T-helper 1 cell (primary cell): ENCODE measurements around the gene CYP19A1.
A peak's percentile ranks its signal among the peaks of the same experiment; 100 is the strongest.

ENCODE experiments used
- DNase-seq, 5 donors: peaks; one replicate each; pipeline ENCODE4 v3.0.0-alpha.2; 2012 to 2020
- total RNA-seq, 4 donors: gene quantifications; one replicate each; lab custom pipeline; 2026; lab: John Stamatoyannopoulos, UW

CYP19A1 gene
- total RNA-seq: 0 reads per million in 4 donors

DNA sequence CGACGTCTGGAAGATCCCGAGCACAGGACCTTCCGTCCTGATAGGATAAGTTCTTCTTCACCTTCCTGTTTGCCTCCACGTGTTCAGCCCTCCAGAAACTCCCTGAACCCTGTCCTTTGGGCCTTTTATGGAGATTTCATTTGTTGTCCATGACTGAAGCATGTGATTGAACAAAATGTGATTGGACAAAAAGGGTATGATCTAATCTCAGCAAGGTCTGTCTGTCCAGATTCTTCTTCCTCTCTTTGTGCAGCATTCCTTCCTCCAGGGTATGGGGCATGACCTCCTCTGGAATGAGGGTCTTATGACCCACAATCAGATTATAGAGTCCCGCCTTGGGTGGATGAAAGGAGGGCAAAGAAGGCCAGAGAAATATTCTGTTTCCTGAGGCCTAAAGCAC is at the start of gene CYP19A1:
Gene CYP19A1 (minus strand): TSS at position 101 of the 400 bp plus-strand sequence. CDS start 95,684 bp downstream, outside the sequence.
- no peak for DNase-seq

DNA sequence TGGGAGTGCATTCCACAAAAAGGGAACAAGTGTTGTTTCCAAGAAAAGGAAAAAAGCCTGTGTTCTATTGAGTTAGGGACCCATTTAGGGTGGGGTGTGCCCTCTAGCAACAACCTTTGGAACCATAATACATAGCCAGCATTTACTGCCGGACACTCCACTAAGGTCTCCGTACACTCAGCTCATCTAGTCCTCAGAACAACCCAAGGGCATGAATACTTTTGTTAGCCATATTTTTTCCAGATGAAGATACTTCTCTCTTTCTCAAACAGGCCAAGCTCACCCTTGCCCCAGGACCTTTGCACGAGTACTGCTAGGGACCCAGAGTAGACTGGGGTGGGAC is 49.3 kb upstream of the CYP19A1 start:
- DNase-seq: no peak

DNA sequence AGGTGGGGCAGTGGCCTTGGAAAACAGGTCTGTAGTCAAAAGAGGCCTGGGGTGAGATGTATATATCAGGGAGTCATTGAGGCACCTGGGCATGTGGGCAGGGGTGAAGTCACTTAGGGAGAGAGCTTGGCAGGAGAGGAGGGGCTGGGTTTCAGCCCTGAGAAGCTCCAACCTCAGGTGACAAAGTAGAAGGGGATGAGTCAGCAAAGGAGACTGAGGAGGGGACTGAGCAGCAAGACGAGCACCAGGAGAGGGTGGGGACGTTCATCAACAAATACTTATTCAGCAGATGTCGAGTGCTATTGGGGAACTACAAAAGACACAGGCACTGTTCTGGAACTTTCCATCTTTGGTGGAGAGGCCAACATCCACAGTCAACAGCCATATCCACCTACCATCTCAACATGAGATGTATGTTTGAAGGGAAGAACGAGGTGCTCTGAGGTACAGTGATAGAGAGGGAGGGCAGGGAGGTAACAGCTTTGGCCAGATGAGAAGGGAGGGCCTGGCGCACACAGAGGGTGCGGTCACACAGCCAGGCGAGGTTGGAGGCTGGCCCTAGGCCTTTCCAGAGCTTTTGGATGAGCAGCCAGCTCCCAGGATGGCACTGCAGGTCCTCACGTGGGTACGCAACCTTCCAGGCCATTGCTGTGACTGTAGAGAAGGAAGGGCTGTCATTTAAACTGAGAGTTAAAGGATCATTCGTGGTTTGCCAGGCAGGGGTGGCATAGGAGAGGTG is 48.7 kb upstream of the CYP19A1 start:
- no peak for DNase-seq

DNA sequence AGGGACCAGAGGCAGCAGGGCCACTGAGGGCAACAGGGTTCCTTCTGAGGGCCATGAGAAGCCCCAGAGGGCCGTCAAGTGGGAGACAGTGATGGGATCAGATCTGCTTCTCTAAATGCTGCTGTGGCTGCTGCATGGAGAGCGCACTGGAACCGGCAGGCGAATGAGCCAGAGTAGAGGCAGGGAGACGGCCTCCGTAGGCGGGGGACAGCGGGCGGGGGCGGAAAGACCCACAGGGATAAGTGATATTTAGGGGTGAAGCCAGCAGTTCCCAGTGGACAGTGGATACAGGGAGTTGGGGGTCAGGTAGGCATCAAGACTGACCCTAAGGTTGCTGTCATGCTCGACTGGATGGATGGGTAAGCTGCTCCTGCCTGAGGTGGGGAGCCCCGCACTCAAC is 48.1 kb upstream of the CYP19A1 start:
- DNase-seq: no peak

DNA sequence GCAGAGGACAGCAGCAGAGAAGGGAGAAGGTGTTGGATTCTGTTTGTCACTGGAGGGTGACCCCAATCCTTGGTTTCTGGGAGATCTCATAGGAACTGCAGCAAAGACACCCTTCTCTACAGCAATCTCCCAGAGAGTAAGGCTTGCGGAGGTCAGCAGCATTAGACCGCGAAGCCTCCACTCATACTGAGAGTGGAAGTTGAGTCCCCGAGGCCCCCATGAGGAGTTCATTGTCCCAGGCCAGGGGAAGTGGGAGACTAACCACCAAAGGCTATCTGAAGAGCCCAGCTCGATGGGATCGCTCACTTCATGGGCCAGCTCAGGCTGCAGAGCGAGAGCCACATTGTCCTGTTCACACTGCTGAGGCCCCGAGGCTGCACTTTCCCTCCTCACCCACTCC is 47.6 kb upstream of the CYP19A1 start:
- DNase-seq: no peak

DNA sequence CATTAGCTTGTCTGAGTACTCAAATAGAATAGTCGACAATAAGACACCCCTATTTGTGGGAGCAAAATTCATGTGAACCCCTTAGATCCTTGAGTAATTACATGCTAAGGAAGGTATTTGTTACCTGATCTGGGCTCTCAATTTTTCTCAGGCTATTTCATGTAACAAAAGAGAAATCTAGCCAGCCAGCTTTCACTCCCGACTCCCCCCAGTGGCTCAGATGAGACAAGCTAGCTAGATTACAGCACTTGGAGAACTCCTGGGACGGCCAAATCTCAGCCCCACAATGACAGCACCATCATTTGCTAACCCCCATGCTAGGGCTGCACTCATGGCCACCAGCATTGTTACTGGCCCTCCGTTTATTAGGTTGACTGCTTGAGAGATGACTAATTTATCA is 44.4 kb upstream of the CYP19A1 start:
- no peak for DNase-seq

DNA sequence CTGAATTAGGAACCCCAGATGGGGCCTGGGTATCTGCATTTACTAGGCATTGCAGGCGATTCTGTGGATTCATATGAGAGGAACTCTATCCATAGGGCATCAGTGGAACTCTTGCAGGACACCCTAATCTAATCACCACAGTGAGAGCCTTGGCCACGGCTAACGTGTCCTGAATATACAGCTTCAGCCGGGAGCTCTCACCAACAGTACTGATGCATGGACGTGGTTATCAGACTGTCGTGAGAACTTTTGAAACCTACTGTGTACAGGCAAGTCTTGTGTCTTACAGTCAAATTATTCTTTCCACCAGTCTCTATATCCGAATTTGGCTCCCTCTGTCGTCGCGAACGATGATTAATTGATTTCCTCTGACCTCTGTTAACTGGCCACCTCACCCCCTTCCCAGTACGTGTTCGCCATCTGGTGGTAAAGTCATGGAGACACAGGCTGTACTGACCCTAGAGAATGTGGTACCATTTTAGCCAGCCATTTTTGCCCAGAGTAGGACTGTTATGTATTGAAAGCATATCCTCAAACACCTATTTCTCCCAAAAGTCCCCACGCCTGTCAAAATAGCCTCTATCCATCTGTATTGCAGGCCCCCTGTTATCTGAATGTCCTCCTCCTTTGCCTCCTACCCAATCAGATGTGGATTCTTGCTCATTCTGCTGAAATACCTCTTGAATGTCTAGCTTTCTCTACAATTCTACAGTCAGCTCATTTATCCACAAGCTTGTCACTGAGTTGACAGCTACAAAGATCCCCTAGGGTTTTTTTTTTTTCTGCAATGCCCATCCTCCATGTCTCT is 42.8 kb upstream of the CYP19A1 start:
- peak in 1 of 5 donors; percentile 36 for DNase-seq

DNA sequence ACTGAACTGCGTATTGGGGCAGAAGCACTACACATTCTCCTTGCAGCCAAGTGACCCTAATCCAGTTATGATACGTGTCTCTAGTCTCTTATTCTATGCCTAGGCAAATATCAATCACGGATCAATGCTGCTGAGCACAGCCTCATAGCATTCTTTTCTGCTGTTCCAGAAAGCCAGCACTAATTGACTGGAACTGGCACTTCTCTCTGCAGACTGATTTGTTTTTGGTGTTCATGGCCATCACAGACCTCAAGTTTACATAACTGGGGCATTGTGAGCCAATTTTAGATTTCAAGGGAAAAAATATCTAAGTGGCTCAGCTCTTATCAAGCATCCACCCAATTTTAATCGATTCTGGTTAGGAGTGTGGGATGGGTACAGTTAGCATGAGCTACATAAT is 41.0 kb upstream of the CYP19A1 start:
- no peak for DNase-seq

DNA sequence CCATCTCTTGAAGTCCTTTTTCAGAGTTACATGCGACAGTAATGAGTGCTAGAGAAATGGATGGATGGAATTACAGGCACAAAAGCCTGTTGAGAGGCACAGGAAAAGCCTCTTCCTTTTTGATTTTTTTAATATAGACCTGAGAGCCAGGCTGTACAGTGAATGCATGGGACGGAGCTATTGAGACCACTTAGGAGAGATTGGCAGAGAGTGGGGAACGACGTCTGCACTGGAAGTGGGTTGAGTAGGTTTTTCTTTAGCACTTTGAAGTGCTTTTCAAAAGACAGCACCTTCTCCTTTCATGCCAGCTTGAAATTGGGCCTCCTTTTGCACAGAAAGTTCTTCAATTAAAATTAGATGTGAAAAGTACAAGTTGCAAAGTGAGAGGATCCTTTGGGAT is 40.0 kb upstream of the CYP19A1 start:
- DNase-seq: no peak

DNA sequence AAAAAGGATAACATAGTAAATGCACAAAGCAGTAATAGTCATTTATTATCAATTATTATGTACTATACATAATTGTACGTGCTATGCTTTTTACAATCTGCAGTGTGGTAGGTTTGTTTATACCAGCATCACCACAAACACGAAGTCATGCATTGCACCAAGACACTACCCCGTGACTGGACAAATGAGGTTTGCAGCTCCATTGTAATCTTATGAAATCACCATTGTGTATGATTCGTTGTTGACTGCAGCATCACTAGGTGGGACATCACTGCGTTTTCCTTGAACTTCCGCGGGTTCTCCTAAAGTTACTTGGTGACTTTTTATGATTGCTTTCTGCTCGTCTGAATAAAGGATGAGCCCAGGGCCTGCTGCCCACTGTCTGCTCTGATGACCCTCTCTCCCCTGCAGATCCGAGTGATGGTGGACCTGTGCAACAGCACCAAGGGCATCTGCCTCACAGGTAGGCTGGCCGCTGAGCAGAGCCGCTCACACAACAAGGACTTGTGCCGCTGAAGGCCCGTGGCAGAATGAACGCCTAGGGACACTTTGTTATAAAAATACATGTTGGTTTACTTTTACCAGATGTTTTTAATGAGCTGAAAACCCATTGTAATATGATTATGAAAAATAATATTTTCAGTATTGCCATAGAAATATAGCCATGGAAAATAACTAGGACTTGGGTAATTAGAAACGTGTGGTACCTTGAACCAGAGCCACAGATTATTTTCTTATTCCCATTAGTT is 38.8 kb upstream of the CYP19A1 start:
- no peak for DNase-seq

DNA sequence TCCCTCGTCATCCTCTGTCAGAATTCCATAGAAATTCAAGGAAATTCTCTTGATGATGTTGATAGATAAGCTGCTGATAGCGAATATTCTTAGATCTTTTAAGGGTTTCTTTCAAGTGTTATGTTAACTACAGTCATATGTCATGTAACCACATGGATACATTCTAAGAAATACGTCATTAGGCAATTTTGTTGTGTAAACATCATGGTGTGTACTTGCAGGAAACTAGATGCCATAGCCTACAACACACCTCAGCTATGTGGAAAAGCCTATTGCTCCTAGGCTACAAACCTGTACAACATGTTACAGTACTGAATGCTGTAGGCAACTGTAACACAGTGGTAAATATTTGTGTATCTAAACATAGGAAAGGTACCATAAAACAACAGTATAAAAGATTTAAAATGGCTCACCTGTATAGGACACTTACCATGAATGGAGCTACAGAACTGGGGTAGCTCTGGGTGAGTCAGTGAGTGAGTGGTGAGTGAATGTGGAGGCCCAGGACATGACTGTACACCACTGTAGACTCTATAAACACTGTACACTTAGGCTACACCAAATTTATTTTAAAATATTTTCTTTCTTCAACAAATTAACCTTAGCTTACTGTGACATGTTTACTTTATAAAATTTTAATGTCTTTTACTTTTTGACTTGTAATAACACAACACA is 37.7 kb upstream of the CYP19A1 start:
- DNase-seq: no peak

DNA sequence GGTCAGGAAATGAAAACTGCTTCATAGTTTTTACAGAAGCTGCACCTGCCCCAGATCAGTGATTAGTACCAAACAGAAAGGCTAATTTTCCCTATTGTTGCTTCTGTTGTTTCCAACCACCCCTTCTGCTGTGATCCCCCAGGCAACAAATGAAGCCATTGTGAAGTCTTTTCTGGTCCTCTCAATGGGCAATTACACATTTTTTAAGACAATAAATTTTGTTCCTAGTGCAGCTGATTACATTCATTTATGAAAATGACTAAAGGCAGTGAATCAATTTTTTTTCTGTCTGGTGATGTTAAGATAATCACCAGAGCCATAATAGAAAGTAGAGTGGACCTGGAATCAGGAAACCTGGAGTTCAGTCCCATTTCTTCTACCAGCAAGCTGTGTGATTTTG is 35.7 kb upstream of the CYP19A1 start:
- no peak for DNase-seq

DNA sequence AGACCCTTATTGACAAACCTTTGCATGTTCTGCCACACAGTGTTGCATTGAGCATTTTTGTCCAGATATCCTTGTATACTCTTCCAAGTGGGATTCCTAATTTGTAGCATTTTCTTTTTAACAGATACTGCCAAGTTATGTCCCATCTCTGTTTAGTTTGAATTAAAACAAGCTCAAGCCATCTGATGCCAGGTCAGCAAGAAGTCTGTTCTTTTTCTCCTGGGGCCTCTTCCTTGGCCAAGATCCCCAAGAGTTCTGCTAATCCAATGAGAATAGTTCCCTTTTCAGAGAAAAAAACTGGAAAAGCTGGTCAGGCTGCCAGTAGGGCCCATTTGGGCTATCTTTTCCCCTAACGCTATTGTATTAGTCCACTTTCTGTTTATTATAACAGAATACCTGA is 32.9 kb upstream of the CYP19A1 start:
- DNase-seq: no peak

DNA sequence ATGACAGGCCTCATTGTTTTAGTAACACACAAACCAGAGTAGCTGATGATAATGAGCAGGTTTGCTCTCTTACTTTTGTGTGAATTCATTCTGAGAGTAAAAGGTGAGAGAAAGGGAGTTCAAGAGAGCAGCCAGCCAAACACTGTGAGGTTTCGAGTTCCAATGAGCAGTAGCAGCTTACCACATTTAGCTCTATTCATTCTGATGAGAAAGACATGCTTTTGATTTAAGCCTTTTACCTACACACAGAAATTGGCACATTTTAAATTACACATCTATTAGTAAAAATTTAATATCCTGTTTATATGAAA is 31.0 kb upstream of the CYP19A1 start:
- no peak for DNase-seq

DNA sequence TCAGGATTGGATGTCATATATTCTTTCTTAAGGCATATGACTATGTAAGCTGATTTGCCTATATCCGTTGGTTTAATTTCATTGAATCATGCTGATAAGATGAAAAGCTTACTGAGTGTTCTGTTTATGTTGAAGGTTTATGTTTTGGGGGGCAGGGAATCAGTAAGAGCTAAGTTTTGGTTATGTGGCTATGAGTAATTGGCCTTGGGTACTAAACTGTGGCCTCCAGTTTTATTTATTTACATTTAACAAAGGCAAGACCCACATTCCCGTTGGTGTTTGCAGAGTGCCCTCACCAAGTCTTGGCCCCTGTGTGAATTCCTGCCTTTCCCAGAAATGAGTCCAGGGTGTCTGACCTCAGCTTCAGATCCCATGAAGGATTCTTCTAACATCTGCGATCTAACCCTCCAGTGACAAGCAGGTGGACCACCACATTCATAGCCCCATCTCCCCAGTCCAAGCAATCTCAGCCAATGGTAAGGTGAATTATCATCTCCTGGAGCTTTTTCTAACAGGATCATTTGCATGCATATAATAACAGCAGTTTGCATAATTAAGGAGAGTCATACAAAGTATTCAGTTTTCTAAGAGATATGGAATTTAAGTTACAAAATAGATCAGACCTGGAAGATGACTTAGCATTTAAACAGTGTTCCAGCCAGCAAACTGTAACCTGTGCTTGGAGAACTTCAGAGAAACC is 30.5 kb upstream of the CYP19A1 start:
- DNase-seq: no peak

DNA sequence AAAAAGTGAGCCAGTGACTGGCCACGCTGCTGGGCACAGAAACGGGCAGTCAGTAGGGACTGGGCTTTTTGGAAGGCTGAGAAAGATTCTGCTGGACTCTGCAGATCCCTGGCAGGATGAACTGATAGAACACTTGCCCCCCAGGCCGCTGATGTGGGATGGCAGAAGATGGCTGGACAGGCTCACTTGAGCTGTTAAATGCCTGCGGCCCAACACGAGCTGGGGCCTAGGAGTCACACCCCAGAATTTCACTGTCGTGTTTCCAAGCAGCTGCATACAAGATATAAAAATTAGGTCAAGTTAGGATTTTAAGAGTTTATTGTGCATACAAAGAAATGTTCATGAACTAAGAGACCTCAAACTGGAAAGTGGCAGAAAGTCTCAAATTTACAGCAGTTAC is 29.9 kb upstream of the CYP19A1 start:
- DNase-seq: no peak

DNA sequence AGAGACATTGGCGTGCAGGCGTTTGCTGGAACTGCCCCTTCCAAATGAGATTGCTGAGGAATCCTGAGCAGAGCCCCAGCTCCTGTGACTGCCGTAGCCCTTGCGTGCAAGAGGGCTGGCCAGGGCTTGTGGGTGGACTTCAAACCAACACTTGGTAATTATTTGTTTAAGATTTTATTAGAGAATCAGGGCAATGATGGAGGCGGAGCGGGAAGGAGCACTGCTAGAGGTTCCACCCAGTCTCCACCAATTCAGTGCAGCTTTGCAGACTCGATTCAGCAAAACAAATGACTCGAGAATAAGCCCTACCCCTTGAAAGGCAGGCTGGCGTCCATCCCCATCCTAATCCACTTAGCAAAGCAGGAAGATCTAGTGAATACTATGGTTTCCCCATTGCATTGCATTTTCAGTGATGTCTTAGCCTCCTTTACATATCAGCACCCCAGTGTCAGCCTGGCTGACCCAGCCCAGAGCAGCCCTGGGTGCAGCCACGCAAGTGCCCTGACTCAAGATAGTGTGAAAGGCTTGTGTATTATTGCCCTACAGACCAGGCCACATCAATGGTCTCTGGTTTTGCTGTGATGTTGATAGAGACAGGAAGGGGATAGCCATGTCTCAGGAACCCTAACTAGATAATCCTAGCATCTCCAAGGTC is 29.1 kb upstream of the CYP19A1 start:
- no peak for DNase-seq

DNA sequence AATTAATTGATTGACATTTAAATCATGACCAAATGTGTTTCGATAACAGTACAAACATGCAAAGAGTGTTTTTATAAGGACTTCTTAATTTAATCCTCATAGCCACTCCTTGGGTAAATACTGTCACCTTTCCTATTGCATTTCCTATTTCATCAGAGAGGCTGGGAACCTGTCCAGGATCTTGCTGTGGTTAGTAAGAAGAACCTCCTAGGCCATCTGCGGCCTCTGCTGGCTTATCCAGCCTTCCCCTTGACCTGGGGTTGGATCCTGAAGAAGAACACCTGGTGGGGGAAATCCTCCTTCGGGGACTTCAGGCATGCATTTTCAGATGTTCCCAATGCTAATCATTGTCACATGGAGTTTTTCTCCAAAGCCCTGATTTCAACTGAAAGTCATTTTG is 28.5 kb upstream of the CYP19A1 start:
- no peak for DNase-seq

DNA sequence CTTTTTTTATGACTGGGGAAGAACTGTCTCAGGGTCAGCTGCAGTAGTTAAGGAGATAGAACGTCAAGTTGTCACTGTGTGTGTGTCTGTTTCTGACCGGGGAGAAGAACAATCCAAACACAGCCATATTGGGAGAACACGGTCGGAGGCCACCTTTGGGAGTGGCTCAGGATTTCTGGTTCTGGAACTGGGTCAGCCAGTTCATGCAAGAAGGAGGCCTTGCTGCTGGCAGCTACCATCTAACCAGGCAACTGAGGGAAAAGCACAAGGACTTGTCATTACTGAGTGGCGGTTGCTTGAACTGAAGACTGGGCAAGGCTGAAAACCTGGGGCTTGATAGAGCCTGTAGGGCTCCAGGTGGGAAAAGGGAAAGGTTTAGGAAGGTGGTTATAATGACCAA is 27.7 kb upstream of the CYP19A1 start:
- no peak for DNase-seq

DNA sequence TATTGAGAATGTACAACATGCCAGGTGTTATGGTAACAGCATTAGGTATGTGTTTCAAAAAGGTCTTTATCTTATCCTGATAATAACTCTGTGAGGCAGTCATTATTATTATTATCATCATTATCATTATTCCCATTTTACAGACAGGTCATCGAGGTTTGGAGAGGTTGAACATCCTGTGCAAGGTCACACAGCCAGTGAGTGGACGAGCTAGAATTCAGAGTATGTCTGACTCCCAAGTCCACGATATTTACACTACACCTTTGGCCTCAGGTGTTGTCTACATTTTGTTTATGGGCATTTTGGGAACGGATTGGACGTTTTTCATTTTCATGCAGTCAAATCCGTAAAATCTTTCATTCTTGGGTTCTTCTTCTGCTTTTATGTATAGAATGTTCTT is 27.0 kb upstream of the CYP19A1 start:
- no peak for DNase-seq

DNA sequence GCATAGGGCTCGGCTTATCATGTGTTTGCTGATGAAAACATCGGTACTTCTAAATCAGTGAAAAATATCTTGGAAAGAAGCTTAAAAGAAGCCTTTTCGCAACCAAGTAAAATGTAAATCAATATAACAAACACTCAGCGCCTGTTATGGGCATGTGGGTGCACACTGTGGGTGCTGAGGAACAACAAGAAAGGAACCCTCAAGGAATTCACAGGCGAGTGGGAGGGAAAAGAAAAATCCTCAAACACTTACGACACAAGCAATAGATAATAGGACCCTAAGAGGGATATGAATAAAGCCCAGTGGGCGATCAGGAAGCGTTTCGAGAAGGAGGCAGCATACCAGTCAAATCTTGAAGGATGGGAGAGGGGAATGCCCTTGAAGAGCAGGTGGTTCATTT is 25.0 kb upstream of the CYP19A1 start:
- DNase-seq: no peak

DNA sequence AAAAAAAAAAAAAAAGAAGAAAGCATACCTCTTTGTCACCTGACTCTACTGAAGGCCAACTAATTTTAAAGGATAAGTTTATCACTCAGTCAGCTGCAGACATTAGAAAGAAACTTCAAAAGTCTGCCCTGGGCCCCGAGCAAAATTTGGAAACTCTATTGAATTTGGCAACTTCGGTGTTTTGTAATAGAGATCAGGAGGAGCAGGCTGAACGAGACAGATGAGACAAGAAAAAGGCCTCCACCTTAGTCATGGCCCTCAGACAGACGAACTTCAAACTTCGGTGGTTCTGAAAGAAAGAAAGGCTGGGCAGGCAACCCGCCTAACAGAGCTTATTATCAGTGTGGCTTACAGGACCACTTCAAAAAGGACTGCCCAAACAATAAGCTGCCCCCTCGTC is 21.6 kb upstream of the CYP19A1 start:
- no peak for DNase-seq
